Right cardiac atrium (tissue), 5 donors: Measurements from ENCODE around the gene UBP1. TPM values are rescaled to one million over a fixed set of nuclear protein-coding genes. Genes with fewer than 3 reads are reported as not detected.
"Not testable (repeated sequence)": the region's sequence is repeated elsewhere in the genome, so short reads cannot be mapped to it uniquely, and the experiment has no call there.

ENCODE experiments used
- ATAC-seq, 2 donors: fragments of 200-7000 bp; cut with Tn5 transposase; one replicate each; pipeline versions ENCODE4 v1.8.0 to v1.9.1; 2020; ENCODE audit warnings: moderate library complexity in 2 of 2, mild to moderate bottlenecking in 1 of 2
- DNase-seq, 3 donors: peaks; one replicate each; pipeline ENCODE4 v3.0.0-alpha.2; 2020
- H3K27ac ChIP-seq: one replicate; pipeline ENCODE4 v1.5.1; 2013; ENCODE audit warnings: mild to moderate bottlenecking, low read length, control low read depth, moderate library complexity
- H3K27me3 ChIP-seq: one replicate; pipeline ENCODE4 v1.6.1; 2013; ENCODE audit not compliant: control insufficient read depth, insufficient read depth
- H3K4me1 ChIP-seq: one replicate; pipeline ENCODE4 v1.6.1; 2013; ENCODE audit warnings: low read length; ENCODE audit not compliant: control insufficient read depth, insufficient read depth
- H3K4me3 ChIP-seq: one replicate; pipeline ENCODE4 v1.5.1; 2013; ENCODE audit warnings: low read length, control low read depth
- H3K9me3 ChIP-seq: one replicate; pipeline ENCODE4 v1.6.1; 2013; ENCODE audit warnings: low read length; ENCODE audit not compliant: control insufficient read depth
- WGBS: extraction: QIAGEN DNeasy Blood & Tissue Kit; methylation state at CpG from one replicate; pipeline ENCODE4 v1.1.7; 2013; 5-methylcytosine and 5-hydroxymethylcytosine counted together
- intact Hi-C, 4 donors: fragments of 100-400 bp; cut with DNase I; formaldehyde crosslinking; loops; one replicate each; pipeline versions ENCODE4 v1.11.0 to v1.14.0; 2022 to 2023
- polyA plus RNA-seq: library from polyadenylated mRNA; stranded (reverse); fragments of 200-250 nt; gene quantifications from one replicate; pipeline ENCODE4 v1.2.3, GENCODE V29; 2013
- total RNA-seq, 4 donors: library from RNA; stranded (reverse); fragmentation: NEBNext Ultra II Directional; extraction: Animal tissue kit (Norgen Biotek cat#: 25700); gene quantifications; one replicate each; pipeline ENCODE4 v1.2.1, GENCODE V29; 2021
- donor health status: healthy with polysubstance abuse.
- donor health status: DM: no; HTN: yes; CAD: no.
- donor health status: DM: no; HTN: no; CAD: no.
- donor health status: DM: no; HTN: yes; CAD: no; lungs with severe emphysema.
- donor health status: DM: yes; HTN: yes; CAD: no.

The UBP1 gene
- total and polyA plus RNA-seq, 5 donors = 22.4 to 47.4 (median 44.6) TPM

DNA sequence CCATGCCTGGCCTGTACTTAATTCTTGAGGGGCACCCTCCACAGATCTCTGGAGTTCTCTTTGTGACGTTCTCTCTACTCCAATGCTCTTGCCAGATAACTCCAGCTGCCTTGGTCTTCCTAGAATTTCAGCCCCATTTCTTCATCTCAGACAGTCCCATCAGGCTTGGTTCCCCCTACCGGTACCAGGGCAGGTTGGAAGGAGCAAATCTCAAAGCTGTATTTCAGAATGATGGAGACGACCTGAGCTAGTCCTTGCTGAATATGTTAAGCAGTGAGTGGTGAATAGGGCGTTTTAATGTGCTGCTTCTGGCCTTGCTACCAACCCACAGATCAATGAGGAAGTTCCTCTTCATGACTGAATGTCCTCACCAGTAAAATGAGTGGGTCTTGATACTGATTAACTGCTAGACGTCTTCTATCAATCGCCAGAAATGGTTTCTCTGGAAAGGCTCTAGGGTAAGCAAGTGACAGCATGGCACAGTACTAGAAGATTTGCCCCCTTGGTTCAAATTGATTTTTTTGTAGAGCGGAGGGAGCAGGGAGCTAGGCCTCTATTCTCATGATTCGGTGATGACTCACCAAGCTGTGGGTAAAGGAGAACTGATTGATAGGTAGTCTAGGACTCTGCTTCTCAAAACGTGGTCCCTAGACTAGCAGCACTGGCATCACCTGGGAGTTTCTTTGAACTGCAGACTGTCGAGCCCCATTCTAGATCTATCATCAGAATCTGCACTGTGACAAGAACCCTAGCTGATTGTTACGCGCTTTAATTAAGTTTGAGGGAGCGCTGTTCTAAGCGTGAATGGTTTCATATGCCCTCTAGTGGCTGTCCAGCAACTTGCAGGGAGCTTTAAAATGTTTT is 67.8 kb downstream of the UBP1 start:
- 51% methylated on average over 14 of the region's 14 CpGs for WGBS
- ATAC-seq (peak; percentile 64 to 67), DNase-seq (no peak)
- Histone ChIP-seq H3K4me1 (no peaks in the 10 kb centered on the region), H3K27me3 (no peaks in the 10 kb centered on the region), H3K9me3 (no peaks in the 10 kb centered on the region), H3K4me3 (no peak overlapping the region), H3K27ac (no peak overlapping the region)
- intact Hi-C loops = loop anchor here (2.0 to 5.0 kb wide), 2 partner anchors 240 kb away; no protein-coding TSS in a partner anchor

GRCh38 chr3:33364531-33365128 is 75.6 kb downstream of the UBP1 start:
- H3K4me1 ChIP-seq = peaks cover 2% of the 10 kb centered on the region
- DNase-seq (no peak), ATAC-seq (no peak)
- H3K27me3 ChIP-seq = no peaks in the 10 kb centered on the region
- 91% methylated on average over 10 of the region's 10 CpGs for WGBS
- no peak overlapping the region for H3K4me3 ChIP-seq
- H3K9me3 ChIP-seq = no peaks in the 10 kb centered on the region
- no peak overlapping the region for H3K27ac ChIP-seq
- intact Hi-C loops = no loop called here

DNA sequence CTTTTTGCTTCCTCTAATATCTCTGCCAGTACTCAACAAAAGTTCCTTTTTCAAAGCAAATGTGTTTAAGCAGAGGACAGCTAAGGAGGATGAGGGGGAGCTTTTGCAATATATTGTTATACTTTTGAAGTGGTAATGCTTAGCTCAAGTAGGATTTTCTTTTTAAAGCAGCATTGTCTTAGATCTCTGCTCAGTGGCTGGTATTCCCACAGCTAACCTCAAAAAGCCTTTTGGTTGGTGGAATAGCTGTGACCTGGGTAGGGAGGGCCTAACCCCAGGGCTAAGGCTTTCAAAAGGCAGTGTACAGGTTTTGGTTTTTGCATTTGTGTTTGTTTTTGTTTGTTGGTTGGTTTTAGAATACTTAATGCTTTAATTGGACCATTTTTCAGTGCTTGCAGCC is 76.1 kb downstream of the UBP1 start:
- no peaks in the 10 kb centered on the region for H3K9me3 ChIP-seq
- no peaks in the 10 kb centered on the region for H3K27me3 ChIP-seq
- no peak for ATAC-seq
- no peak overlapping the region for H3K4me3 ChIP-seq
- H3K4me1 ChIP-seq = peaks cover 2% of the 10 kb centered on the region
- no peak for DNase-seq
- intact Hi-C loops = no loop called here
- no peak overlapping the region for H3K27ac ChIP-seq

GRCh38 chr3:33363113-33363800 is 76.9 kb downstream of the UBP1 start:
- intact Hi-C loops = no loop called here
- no peak for ATAC-seq
- Histone ChIP-seq H3K27ac (no peak overlapping the region), H3K4me3 (no peak overlapping the region), H3K4me1 (peaks cover 2% of the 10 kb centered on the region), H3K27me3 (no peaks in the 10 kb centered on the region), H3K9me3 (no peaks in the 10 kb centered on the region)
- no peak for DNase-seq
- 88% methylated on average over 3 of the region's 3 CpGs for WGBS

- H3K27me3 ChIP-seq = no peaks in the 10 kb centered on the region
- no peak overlapping the region for H3K27ac ChIP-seq
- DNase-seq (no peak), ATAC-seq (peak in 1 of 2 donors; percentile 80)
- no peak overlapping the region for H3K4me3 ChIP-seq
- no peaks in the 10 kb centered on the region for H3K9me3 ChIP-seq
- intact Hi-C loops = no loop called here
- peaks cover 2% of the 10 kb centered on the region for H3K4me1 ChIP-seq
- WGBS = 42% methylated on average over 1 of the region's 1 CpG
Measured at GRCh38 chr3:33360136-33360825, 79.9 kb downstream of the UBP1 start.

- WGBS = 60% methylated on average over 4 of the region's 4 CpGs
- Histone ChIP-seq H3K27ac (no peak overlapping the region), H3K27me3 (no peaks in the 10 kb centered on the region), H3K4me1 (peaks cover 2% of the 10 kb centered on the region), H3K9me3 (no peaks in the 10 kb centered on the region), H3K4me3 (no peak overlapping the region)
- DNase-seq (no peak), ATAC-seq (no peak)
- intact Hi-C loops = no loop called here
Measured at GRCh38 chr3:33358172-33358781, 81.9 kb downstream of the UBP1 start.

- WGBS = 18% methylated on average over 5 of the region's 5 CpGs
- H3K4me1 ChIP-seq = peaks cover 2% of the 10 kb centered on the region
- H3K27ac ChIP-seq = no peak overlapping the region
- H3K9me3 ChIP-seq = no peaks in the 10 kb centered on the region
- intact Hi-C loops = no loop called here
- ATAC-seq (peak; percentile 78 to 87), DNase-seq (no peak)
- H3K27me3 ChIP-seq = no peaks in the 10 kb centered on the region
- H3K4me3 ChIP-seq = no peak overlapping the region
Measured at GRCh38 chr3:33355611-33356010, 84.6 kb downstream of the UBP1 start.

GRCh38 chr3:33339758-33340157 is 100.4 kb downstream of the UBP1 start:
- no peaks in the 10 kb centered on the region for H3K27me3 ChIP-seq
- no peaks in the 10 kb centered on the region for H3K4me1 ChIP-seq
- no peak for ATAC-seq
- H3K4me3 ChIP-seq = no peak overlapping the region
- H3K9me3 ChIP-seq = no peaks in the 10 kb centered on the region
- no peak for DNase-seq
- H3K27ac ChIP-seq = no peak overlapping the region
- intact Hi-C loops = no loop called here

DNA sequence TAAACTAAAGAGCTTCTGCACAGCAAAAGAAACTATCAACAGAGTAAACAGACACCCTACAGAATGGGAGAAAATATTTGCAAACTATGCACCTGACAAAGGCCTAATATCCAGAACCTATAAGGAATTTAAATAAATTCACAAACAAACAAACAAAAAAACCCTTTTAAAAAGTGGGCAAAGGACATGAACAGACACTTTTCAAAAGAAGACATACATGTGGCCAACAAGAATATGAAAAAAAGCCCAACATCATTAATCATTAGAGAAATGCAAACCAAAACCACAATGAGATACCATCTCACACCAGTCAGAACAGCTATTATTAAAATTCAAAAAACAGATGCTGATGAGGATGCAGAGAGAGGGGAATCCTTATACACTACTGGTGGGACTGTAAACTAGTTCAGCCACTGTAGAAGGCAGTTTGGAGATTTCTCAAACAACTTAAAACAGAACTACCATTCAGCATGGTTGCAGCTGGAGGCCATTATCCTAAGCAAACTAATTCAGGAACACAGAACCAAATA is 101.2 kb downstream of the UBP1 start:
- intact Hi-C loops, H3K27ac ChIP-seq, H3K9me3 ChIP-seq, ATAC-seq, H3K4me1 ChIP-seq, H3K27me3 ChIP-seq, H3K4me3 ChIP-seq, DNase-seq: not testable (repeated sequence)
